GM12878 (cell line): ENCODE data around the gene LY6G5C. TPM values are rescaled to one million over a fixed set of nuclear protein-coding genes. Genes with fewer than 3 reads are reported as not detected.
A peak's percentile ranks its signal among the peaks of the same experiment; 100 is the strongest.

Source experiments
- ATAC-seq: fragments of 200-7000 bp; cut with Tn5 transposase; 3 replicates; pipeline ENCODE4 v1.9.1; 2020; ENCODE audit warnings: mild to moderate bottlenecking, moderate library complexity
- BruUV-seq: library from RNA; stranded (reverse); fragments of 400-500 nt; replicated peaks from 2 replicates; lab custom pipeline; 2021; lab: Mats Ljungman, UMichigan
- CTCF ChIA-PET: fragments of 300-600 bp; sonication (Branson Sonifier 250); formaldehyde crosslinking; extraction: SDS; loops from one replicate; lab custom pipeline; 2021; ENCODE audit warnings: inconsistent platforms; lab: Yijun Ruan, JAX
- POLR2A ChIA-PET: fragments of 350-600 bp; formaldehyde crosslinking; extraction: SDS; loops from one replicate; lab custom pipeline; 2021; ENCODE audit warnings: inconsistent platforms; lab: Charles Lee
- RAD21 ChIA-PET: fragments of 300-600 bp; sonication (Branson Sonifier 250); formaldehyde crosslinking; loops from one replicate; lab custom pipeline; 2023; ENCODE audit warnings: antibody characterized with exemption; ENCODE audit not compliant: unreplicated experiment; lab: Charles Lee
- SMC1A ChIA-PET: fragments of 300-600 bp; sonication (Branson Sonifier 250); formaldehyde crosslinking; loops from one replicate; lab custom pipeline; 2023; ENCODE audit not compliant: unreplicated experiment, uncharacterized antibody; lab: Charles Lee
- DNase-seq: peaks from one replicate; pipeline ENCODE4 v3.0.0-alpha.2; 2011; ENCODE audit warnings: low read depth, low spot score
- FAIRE-seq: peaks from 3 replicates; lab custom pipeline; 2011; peaks lifted over from hg19 to GRCh38; lab: Jason Lieb, UNC
- H2AFZ ChIP-seq: 2 replicates; pipeline ENCODE4 v1.6.0; 2011; ENCODE audit warnings: low read depth, low read length, control low read depth; ENCODE audit not compliant: control insufficient read depth
- H3K27ac ChIP-seq: 2 replicates; pipeline ENCODE4 v1.5.1; 2011; ENCODE audit warnings: control low read depth; ENCODE audit not compliant: control insufficient read depth, insufficient read depth
- H3K27me3 ChIP-seq, 2 experiments: replicated peaks in 1 of 2; 2 replicates each; pipeline versions ENCODE4 v1.6.0 to v1.6.1; 2011; ENCODE audit warnings: low read length in 1 of 2; ENCODE audit not compliant: control insufficient read depth in 2 of 2, insufficient read depth in 2 of 2
- H3K36me3 ChIP-seq, 2 experiments: 2 replicates each; pipeline ENCODE4 v1.5.1; 2011; ENCODE audit warnings: low read length in 1 of 2; ENCODE audit not compliant: control insufficient read depth in 2 of 2, insufficient read depth in 2 of 2
- H3K4me1 ChIP-seq: 2 replicates; pipeline ENCODE4 v1.6.1; 2011; ENCODE audit warnings: mild to moderate bottlenecking, low read length, moderate library complexity, mixed read lengths; ENCODE audit not compliant: control insufficient read depth, insufficient read depth
- H3K4me2 ChIP-seq: 2 replicates; pipeline ENCODE4 v1.6.0; 2011; ENCODE audit warnings: control low read depth; ENCODE audit not compliant: control insufficient read depth, insufficient read depth
- H3K4me3 ChIP-seq: fragments of 200-600 bp; sonication (generic); 2 replicates; pipeline ENCODE4 v1.5.1; 2016
- H3K79me2 ChIP-seq: 2 replicates; pipeline ENCODE4 v1.6.0; 2011; ENCODE audit warnings: low read length; ENCODE audit not compliant: control insufficient read depth, insufficient read depth
- H3K9ac ChIP-seq: 2 replicates; pipeline ENCODE4 v1.8.0; 2011; ENCODE audit warnings: low read length, control low read depth, mixed read lengths; ENCODE audit not compliant: control insufficient read depth, insufficient read depth
- H3K9me3 ChIP-seq: replicated peaks from 3 replicates; pipeline ENCODE4 v1.5.1; 2011; ENCODE audit warnings: mild to moderate bottlenecking, low read length; ENCODE audit not compliant: control insufficient read depth, insufficient read depth
- H4K20me1 ChIP-seq: 2 replicates; pipeline ENCODE4 v1.6.0; 2011; ENCODE audit not compliant: control insufficient read depth, insufficient read depth
- CHD2 ChIP-seq: IDR thresholded peaks from 2 replicates; pipeline ENCODE4 v1.6.1; 2011; ENCODE audit warnings: low read depth, low read length, improper control_type of control experiment, borderline replicate concordance
- HDAC2 ChIP-seq: fragments of 200-600 bp; sonication (generic); IDR thresholded peaks from 2 replicates; pipeline ENCODE4 v1.6.1; 2017
- PAX8 ChIP-seq: fragments of 450-650 bp; IDR thresholded peaks from 2 replicates; pipeline ENCODE4 v1.6.1; 2017; ENCODE audit warnings: mild to moderate bottlenecking, moderate library complexity
- PML ChIP-seq: IDR thresholded peaks from 2 replicates; pipeline ENCODE4 v1.6.1; 2012; ENCODE audit warnings: low read length, inconsistent platforms
- SMAD5 ChIP-seq: IDR thresholded peaks from 2 replicates; pipeline ENCODE4 v1.6.1; 2016; ENCODE audit warnings: antibody characterized with exemption, low read depth
- SPI1 ChIP-seq: IDR thresholded peaks from 2 replicates; pipeline ENCODE4 v1.6.1; 2011; ENCODE audit warnings: low read depth, mild to moderate bottlenecking, low read length, moderate library complexity, borderline replicate concordance; ENCODE audit not compliant: insufficient read depth
- ZBED1 ChIP-seq: IDR thresholded peaks from 2 replicates; pipeline ENCODE4 v1.6.1; 2016; ENCODE audit warnings: borderline replicate concordance
- WGBS: methylation state at CpG from one replicate; pipeline ENCODE4 v1.1.6; 2016; ENCODE audit warnings: low lambda C conversion rate; ENCODE audit not compliant: insufficient replicate concordance, insufficient coverage; ENCODE audit errors: missing lambda C conversion rate; 5-methylcytosine and 5-hydroxymethylcytosine counted together
- in situ Hi-C: fragments of 300-500 bp; cut with MboI; formaldehyde crosslinking; loops from 9 replicates; pipeline ENCODE4 v1.14.3; 2018; ENCODE audit warnings: mixed read lengths
- intact Hi-C: fragments of 100-400 bp; cut with micrococcal nuclease; formaldehyde crosslinking; loops from one replicate; pipeline ENCODE4 v1.14.2; 2022; ENCODE audit not compliant: unreplicated experiment
- polyA plus RNA-seq, 11 experiments: library from polyadenylated mRNA; depleted of rRNA in 4 of 11; unstranded in 6 of 11; stranded (reverse) in 5 of 11; fragments of >200 nt; fragmentation: Nextera tagmentation in 4 of 11; fragmentation: Illumina TruSeq in 1 of 11; extraction: Ambion mirVana in 4 of 11; extraction: Trizol in 1 of 11; gene quantifications; 1 replicate in 1 of 11; 2 replicates in 10 of 11; pipeline versions ENCODE4 v1.2.1 to v1.2.3, GENCODE V29; 2011 to 2016; ENCODE audit warnings: inconsistent platforms in 2 of 11, missing spikeins in 2 of 11, low read depth in 1 of 11
- total RNA-seq, 4 experiments: library from RNA; depleted of rRNA in 3 of 4; stranded (reverse); fragments of >200 nt in 3 of 4; fragmentation: Illumina TruSeq in 1 of 4; extraction: Trizol in 1 of 4; gene quantifications; 2 replicates each; pipeline versions ENCODE4 v1.2.1 to v1.2.3, GENCODE V29; 2013 to 2021
- TF ChIP-seq, protein P1 (sequence below): fragments of 450-650 bp; IDR thresholded peaks from 2 replicates; pipeline ENCODE4 v1.6.1; 2018; ENCODE audit warnings: borderline replicate concordance, mild to moderate bottlenecking; ENCODE audit not compliant: partially characterized antibody

The LY6G5C gene
- total and polyA plus RNA-seq, 10 of the 15 experiments (the other 5 are each of a cell fraction or from before 2014, with no cell fraction given), result 0.76 to 6.1 (median 1.7) TPM

DNA sequence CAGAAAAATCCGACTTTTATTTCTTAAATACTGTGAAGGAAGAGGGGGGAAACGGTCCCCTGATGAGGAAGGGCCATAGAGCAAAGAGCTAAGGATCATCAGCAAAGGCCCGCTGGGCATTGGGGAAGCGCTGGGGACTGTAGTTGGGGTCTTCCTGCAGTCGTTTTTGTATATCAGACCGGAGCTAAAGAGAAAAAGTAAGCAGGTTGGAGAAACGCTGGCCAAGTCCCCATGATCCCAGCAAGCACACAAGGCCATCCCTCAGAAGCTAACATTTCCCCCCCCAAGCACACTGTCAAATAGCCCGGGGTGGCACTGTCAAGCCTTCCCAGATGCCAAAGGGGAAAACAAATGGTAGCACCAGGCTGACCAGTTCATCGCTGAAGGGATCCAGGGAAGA, 41.8 kb downstream of the LY6G5C start:
- Histone ChIP-seq H3K79me2 (no peaks in the 10 kb centered on the region), H3K4me3 (no peak overlapping the region), H3K9me3 (no peaks in the 10 kb centered on the region), H3K36me3 (peaks cover 50 to 53% of the 10 kb centered on the region in 2 experiments), H3K9ac (no peak overlapping the region), H3K4me1 (no peaks in the 10 kb centered on the region), H4K20me1 (no peaks in the 10 kb centered on the region), H3K27me3 (no peaks in the 10 kb centered on the region), H3K4me2 (no peak overlapping the region), H2AFZ (no peak overlapping the region), H3K27ac (no peak overlapping the region)
- DNase-seq, result no peak
- ChIA-PET POLR2A (interaction anchor here (0.5 to 1.2 kb wide), 4 partner anchors 10 to 1195 kb away, joined by 3 to 5 read pairs (median 4); no protein-coding TSS in a partner anchor), RAD21 (no interaction called here), CTCF (interaction anchor here (1.1 kb wide), 1 partner anchor 191 kb away, joined by 5 read pairs; no protein-coding TSS in a partner anchor), SMC1A (interaction anchor here (1.0 to 1.8 kb wide), 3 partner anchors 55 to 192 kb away, joined by 3 to 4 read pairs (median 3); no protein-coding TSS in a partner anchor)
- TF ChIP-seq SMAD5, result 0 out of 2 replicates have a peak, but pooled peaks have one; percentile 30
- TF ChIP-seq PAX8, result no peak
- no peak for TF ChIP-seq SPI1
- no peak for TF ChIP-seq HDAC2
- 0 out of 2 replicates have a peak, but pooled peaks have one; percentile 18 for TF ChIP-seq ZBED1
- TF ChIP-seq, protein P1, sequence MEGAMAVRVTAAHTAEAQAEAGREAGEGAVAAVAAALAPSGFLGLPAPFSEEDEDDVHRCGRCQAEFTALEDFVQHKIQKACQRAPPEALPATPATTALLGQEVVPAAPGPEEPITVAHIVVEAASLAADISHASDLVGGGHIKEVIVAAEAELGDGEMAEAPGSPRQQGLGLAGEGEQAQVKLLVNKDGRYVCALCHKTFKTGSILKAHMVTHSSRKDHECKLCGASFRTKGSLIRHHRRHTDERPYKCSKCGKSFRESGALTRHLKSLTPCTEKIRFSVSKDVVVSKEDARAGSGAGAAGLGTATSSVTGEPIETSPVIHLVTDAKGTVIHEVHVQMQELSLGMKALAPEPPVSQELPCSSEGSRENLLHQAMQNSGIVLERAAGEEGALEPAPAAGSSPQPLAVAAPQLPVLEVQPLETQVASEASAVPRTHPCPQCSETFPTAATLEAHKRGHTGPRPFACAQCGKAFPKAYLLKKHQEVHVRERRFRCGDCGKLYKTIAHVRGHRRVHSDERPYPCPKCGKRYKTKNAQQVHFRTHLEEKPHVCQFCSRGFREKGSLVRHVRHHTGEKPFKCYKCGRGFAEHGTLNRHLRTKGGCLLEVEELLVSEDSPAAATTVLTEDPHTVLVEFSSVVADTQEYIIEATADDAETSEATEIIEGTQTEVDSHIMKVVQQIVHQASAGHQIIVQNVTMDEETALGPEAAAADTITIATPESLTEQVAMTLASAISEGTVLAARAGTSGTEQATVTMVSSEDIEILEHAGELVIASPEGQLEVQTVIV, result no peak
- TF ChIP-seq PML, result peak; percentile 68; the same call in 1 of the 2 replicates
- no peak for TF ChIP-seq CHD2
- no TSS peak for BruUV-seq
- 80% methylated on average over 9 of the region's 9 CpGs for WGBS
- intact Hi-C loops, result no loop called here
- no peak; the same call in 2 of the 3 replicates for ATAC-seq
- no peak for FAIRE-seq
- in situ Hi-C loops, result no loop called here
